ENCODE measurements around the gene SLC22A23. TPM values are rescaled to one million over a fixed set of nuclear protein-coding genes. Genes with fewer than 3 reads are reported as not detected.

SLC22A23 gene
- total RNA-seq, 1 experiment from 2014 or later: 38.2 TPM

GRCh38 chr6:3282476-3283236 lies 174.2 kb downstream of the SLC22A23 start:
- CTCF ChIA-PET: interaction anchor here (0.9 to 3.2 kb wide), 10 partner anchors 11 to 650 kb away, joined by 3 to 22 read pairs (median 4); partner anchors contain the start of gene FAM50B
- DNase-seq (ENCODE audit: low spot score): peak; percentile 3
- POLR2A ChIA-PET: no interaction called here
- peaks cover 25% of the 10 kb centered on the region for H3K4me1 Mint-ChIP-seq
- H3K4me3 Mint-ChIP-seq: no peak overlapping the region
- peaks cover 37% of the 10 kb centered on the region for H3K36me3 Mint-ChIP-seq
- H3K9me3 Mint-ChIP-seq: no peaks in the 10 kb centered on the region
- TF ChIP-seq MYBL2 (CRISPR knock-in tag; IDR thresholded peaks at IDR 0.05): no peak
- no peak for TF ChIP-seq AFF4 (CRISPR knock-in tag; IDR thresholded peaks at IDR 0.05; ENCODE audit: borderline replicate concordance)
- no peak for TF ChIP-seq NR1H2 (CRISPR knock-in tag; IDR thresholded peaks at IDR 0.05)
- TF ChIP-seq EMX1 (CRISPR knock-in tag; IDR thresholded peaks at IDR 0.05): no peak
- no peak for TF ChIP-seq STAT6 (CRISPR knock-in tag; conservative IDR thresholded peaks at IDR 0.05; ENCODE audit: low read depth)
- TF ChIP-seq NFATC4 (CRISPR knock-in tag; IDR thresholded peaks at IDR 0.05): no peak
- TF ChIP-seq ARID4B (CRISPR knock-in tag; IDR thresholded peaks at IDR 0.05; ENCODE audit: borderline replicate concordance): no peak
- TF ChIP-seq IRF2 (CRISPR knock-in tag; IDR thresholded peaks at IDR 0.05; ENCODE audit: borderline replicate concordance, low read depth): no peak
- TF ChIP-seq JAZF1 (CRISPR knock-in tag; IDR thresholded peaks at IDR 0.05): no peak
- TF ChIP-seq GRHL2 (CRISPR knock-in tag; IDR thresholded peaks at IDR 0.05; ENCODE audit: insufficient replicate concordance, severe bottlenecking): no peak
- TF ChIP-seq NR2C2 (CRISPR knock-in tag; IDR thresholded peaks at IDR 0.05): no peak
- no peak for TF ChIP-seq HMGA2 (CRISPR knock-in tag; IDR thresholded peaks at IDR 0.05)
- TF ChIP-seq PREB (CRISPR knock-in tag; IDR thresholded peaks at IDR 0.05; ENCODE audit: borderline replicate concordance): no peak
- no peak for TF ChIP-seq ZNF671 (CRISPR knock-in tag; IDR thresholded peaks at IDR 0.05)
- no peak for TF ChIP-seq ZNF138 (CRISPR knock-in tag; conservative IDR thresholded peaks at IDR 0.05)
- TF ChIP-seq SP1 (CRISPR knock-in tag; conservative IDR thresholded peaks at IDR 0.05): no peak
- TF ChIP-seq ATF3 (CRISPR knock-in tag; conservative IDR thresholded peaks at IDR 0.05): no peak
- TF ChIP-seq GABPB1 (CRISPR knock-in tag; IDR thresholded peaks at IDR 0.05): no peak
- no peak for TF ChIP-seq USF1 (CRISPR knock-in tag; IDR thresholded peaks at IDR 0.05)
- TF ChIP-seq ZNF423 (CRISPR knock-in tag; IDR thresholded peaks at IDR 0.05): no peak
- no peaks in the 10 kb centered on the region for H3K27me3 Mint-ChIP-seq (ENCODE audit: low read depth)
- ATAC-seq: no peak
- peak overlapping the region; percentile 92 for H3K27ac Mint-ChIP-seq
